Measurements from ENCODE around the gene ART4.

ART4 gene

DNA sequence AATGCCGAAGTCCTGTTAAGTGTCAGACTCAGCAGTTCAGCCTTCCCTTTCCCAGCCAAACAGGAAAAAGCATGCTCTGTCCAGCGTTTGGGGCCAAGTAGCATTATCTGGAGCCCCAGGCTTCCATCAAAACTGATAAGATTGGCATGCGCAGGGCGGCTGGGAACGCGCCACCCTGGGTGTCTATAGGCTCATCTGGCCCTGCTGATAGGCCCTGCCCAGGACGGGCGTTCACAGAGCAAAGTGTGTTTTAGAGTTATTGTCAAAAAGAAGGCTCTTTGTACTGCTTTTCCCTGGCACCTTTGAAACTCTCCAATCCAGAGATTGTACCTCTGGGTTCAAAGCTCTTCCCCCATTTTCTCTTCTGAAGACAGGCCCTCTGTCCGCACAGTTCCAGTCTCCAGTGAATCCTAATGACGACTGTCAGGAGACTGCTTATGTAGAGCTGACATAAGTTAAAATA lies at the start of gene ART4:
Gene ART4 (minus strand): TSS at position 102 of the 463 bp plus-strand sequence. CDS start 413 bp downstream, outside the sequence.
- no peak for DNase-seq

DNA sequence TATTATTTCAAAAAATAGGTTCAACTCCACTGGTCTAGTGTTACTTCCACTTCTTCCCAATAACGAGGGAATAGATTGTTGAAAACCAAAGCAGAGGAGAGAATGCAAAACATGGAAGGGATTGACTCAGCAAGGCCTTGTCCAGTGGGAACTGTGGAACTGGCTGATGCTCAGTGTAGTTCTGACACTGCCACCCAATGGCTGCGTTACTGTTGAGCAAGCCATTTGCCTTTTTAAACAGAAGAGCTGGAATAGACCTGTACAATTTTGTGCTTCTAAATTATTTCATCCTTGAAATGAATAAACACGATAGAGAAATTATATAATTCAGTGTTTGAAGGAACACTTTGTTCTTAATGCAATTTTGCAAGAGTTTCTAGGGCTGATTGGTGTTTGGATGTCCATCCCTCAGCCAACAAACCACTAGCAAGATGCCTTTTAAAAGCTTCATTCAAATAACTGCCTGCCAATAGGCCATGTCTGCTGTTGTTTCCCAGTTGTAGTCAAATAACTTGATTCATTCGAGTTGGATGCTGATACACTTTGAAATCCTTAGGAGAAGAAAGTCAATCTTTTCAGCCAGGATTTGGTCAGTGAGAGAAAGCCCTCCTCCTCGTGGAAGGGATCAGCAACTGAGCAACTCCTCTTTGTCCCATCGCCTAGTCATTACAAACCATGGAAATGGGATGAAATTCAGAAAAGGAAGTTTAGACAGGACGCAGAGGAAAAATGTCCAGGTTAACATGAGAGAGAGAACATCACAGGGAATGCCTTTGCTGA lies 49.6 kb upstream of the ART4 start:
- no peak for DNase-seq

DNA sequence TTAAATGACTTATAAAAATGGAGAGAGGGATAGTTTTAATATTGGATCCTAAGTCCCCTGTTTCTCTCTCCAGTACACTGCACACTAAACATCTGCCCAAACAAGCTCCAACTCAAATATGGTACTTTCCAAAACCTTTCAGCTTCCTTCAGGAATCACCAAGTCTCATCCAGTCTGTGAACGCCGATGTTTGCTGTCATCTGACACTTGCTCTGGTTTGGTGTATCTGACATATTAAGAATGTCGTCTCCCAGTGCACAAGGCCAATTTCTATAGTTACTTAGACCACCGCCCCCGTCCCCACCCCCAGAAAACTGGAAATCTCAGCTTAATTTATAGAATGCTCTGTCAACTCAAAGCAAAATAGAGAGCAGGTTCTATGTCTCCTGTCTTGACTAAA lies 47.4 kb upstream of the ART4 start:
- DNase-seq = no peak

DNA sequence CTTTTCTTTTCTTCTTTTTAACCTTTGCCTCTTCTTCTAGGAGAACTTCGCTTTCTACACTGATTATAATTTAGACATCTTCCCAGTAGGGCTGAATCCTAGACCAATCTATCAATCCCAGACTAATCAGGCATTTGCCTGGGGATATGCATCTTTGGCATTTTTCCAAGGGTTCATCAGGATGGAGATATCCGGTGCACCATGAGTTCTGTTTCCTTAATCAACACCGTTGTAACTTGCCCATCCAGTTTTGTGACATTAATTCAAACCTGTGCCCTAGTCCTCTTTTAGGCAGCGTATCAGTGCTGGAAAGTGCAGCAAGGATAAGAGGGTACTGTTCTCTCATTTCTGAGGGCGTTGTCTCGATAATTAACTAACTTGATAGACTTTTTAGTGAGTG lies 42.9 kb upstream of the ART4 start:
- no peak for DNase-seq

DNA sequence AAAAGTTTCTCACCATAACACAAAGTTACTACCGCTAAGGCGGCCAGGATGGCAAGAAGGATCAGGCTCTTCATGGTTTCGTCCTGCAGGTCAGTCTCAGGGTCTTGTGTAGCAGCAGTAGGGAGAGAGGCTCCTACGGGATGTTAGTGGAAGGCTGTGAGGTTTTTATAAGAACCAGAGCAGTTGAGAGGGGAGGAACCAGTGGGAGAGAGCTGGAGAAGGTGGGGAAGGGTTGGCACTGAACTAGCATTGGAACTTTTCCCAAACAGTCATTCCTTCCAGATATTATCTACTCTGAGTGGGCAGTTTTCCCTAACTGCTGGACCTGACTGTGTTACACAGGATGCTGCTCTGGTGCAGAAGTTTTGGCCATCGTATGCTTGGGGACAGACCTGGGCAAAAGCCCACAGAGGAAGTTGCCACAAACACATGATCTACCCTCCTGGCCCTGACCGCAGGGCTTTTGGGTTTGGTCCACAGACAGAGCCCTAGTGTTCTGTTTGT lies 42.4 kb upstream of the ART4 start, which contains the start of gene MGP:
Gene MGP (minus strand): TSS at position 137 of the 504 bp plus-strand sequence. CDS start 63 bp downstream, at position 74.
- peak; percentile 22 for DNase-seq

GRCh38 chr12:14884458-14884878 lies 41.1 kb upstream of the ART4 start:
- peak; percentile 78 for DNase-seq

GRCh38 chr12:14883686-14884085 lies 40.4 kb upstream of the ART4 start:
- DNase-seq = peak; percentile 35

DNA sequence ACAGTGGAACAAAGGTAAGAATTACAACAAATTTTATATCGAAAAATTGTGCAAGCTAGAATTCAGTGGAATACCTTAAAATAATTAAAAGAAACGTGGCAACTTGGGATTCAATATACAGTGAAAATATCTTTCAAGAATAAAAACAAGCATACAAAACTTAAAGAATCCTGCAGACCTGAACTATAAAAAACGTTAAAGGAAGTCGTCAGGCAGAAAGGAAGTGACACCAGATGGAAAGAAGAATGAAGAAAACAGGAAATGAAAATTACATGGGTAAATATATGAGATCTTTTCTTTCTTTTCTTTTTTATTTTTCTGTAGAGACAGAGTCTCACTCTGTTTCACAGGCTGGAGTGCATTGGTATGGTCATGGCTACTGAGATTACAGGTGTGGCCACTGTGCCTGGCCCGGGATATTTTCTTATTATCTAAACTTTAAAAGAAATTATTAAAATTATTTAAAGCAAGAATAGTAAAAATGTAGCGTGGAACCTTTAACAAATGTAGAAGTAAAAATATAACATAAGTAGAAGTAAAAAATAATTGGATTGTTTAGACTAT lies 37.6 kb upstream of the ART4 start:
- no peak for DNase-seq

- DNase-seq = no peak
Measured at GRCh38 chr12:14879222-14879933, 36.1 kb upstream of the ART4 start.

DNA sequence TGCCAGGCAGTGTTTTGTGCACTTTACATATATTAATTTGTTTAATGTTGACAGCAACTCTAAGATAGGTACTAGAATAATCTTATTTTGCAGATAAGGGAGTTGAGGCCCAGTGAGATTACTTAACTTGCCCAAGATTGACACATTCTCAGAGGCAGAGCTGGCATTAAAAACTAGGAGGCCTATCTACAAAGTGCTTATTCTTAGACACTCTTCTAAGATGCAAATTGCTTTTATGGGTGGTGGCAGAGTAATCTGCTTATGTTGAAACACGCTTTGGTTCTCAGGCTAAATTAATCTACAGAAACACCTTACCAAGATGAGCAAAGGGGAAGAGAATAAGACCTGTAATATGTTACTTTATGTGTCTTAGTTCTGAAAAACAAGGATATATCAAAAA lies 35.2 kb upstream of the ART4 start:
- DNase-seq = no peak

- DNase-seq = no peak
Measured at GRCh38 chr12:14876833-14877232, 33.5 kb upstream of the ART4 start.

GRCh38 chr12:14874882-14875281 lies 31.6 kb upstream of the ART4 start:
- peak; percentile 9 for DNase-seq

DNA sequence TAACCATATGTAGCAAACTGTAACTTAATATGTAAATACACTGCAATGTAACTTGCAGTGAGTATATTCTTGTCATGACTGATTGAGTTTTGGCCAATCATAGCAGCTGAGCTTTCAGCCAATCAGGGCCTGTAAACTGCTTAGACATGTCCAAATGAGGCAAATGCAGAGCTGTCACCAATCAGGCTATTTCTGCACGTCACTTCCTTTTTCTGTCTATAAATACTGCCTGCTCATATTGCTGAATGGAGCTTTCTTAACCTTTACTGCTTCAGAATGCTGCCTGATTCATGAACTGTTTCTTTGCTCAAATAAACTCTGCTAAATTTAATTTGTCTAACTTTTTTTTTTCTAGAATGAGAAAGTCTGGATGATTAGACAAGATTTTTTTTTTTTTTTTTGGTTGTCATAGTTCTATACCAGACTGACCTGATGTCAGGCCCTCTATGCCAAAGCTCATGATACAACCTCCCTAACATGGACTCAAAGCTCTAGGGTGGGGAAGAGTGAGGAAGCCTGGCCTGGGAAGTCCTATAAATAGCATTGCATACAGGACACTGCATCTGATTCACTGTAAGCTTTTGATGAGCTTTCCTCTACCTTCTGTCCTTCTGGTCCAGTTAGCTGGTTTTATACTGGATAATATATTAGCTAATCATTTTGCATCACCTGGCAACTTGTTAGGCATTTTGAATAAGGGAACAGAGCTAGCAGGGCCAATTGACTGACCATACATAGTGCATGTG lies 30.3 kb upstream of the ART4 start:
- peak; percentile 11 for DNase-seq

DNA sequence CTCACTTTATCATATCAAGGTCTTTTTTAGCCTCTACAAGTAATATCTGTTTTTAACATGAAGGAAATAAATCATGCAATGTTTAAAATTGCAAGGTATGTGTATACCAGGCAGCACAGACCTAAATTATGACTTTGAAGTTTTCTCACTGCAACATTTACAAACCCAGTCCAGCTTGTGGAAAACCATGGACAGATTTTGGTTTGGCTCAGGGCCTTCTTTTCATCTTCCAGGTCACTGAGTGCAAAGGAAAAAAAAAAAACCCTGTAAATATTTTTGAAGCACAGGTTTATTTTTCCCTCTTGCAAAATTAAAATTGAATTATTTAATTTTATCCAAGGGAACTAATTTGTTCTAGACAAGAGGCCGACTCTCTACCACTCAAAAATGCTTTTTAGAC lies 28.6 kb upstream of the ART4 start:
- DNase-seq = no peak

- no peak for DNase-seq
Measured at GRCh38 chr12:14871247-14871646, 27.9 kb upstream of the ART4 start.

- no peak for DNase-seq
Measured at GRCh38 chr12:14868916-14869506, 25.7 kb upstream of the ART4 start.

DNA sequence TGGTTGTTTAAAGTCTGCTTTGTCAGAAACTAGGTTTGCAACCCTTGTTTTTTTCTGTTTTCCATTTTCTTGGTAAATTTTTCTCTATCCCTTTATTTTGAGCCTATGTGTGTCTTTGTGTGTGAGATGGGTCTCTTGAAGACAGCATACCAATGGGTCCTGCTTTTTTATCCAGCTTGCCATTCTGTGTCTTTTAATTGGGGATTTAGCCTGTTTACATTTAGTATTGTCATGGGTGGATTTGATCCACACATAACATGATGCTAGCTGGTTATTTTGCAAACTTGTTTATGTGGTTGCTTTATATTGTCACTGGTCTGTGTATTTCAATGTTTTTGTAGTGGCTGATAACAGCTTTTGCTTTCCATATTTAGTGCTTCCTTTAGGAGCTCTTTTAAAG lies 17.2 kb upstream of the ART4 start:
- no peak for DNase-seq

- no peak for DNase-seq
Measured at GRCh38 chr12:14858513-14858912, 15.2 kb upstream of the ART4 start.

DNA sequence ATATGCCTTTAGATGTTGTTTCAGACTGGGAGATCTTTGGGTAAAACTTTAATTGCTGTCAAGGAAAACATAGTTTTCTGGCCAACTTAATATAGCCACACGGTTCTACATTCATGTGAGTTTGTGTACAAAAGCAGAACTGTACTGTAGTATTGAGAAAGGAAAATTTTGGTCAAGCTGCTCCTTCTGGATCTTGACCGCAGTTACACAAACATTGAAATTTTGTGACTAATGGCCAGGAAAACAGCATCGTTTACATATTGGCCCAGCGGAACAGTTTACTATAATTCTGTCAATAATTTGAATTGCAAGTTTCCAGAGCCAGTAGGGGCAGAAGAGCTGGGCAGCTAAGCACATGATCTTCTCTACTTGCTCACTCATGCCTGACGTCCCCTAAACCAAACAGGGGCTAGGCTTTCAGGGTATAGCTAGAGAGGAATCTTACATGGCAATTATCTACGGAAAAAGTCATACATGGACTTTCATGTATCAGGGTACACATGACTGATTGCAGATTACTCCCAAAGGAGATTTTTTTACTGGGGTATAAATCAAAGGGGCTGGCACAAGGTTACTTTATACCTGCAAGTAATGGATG lies 11.4 kb upstream of the ART4 start:
- DNase-seq = no peak

GRCh38 chr12:14853961-14854360 lies 10.6 kb upstream of the ART4 start:
- DNase-seq = no peak

DNA sequence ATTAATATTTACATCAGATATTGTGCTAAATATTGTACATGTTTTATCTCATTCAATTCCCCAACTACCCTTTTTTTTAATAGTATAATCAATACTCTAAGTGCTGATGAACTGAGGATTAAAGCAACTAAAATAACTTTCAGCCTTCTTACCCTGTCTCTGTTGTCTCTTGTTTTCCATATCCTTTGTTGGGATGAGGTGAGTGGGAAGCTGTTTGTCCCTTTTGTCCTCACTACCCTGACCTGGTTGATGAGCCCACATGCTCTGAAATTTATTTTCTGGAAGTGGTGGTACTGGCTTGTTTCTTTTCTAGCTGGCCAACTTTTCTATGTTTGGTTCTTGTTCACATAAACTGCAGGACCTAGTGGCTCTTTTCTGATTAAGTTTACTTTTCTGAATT lies 9.6 kb upstream of the ART4 start:
- DNase-seq = no peak
